ENCODE measurements around the gene ADAM12. TPM values are rescaled to one million over a fixed set of nuclear protein-coding genes. Genes with fewer than 3 reads are reported as not detected.

Gene ADAM12
- polyA plus RNA-seq, 1 of the 3 experiments (the other 2 are of a cell fraction), result 25.0 TPM

- Histone ChIP-seq H3K36me3 (replicated peaks in 1 of 2; ENCODE audit: control insufficient read depth in 1 of 2, insufficient read depth in 2 of 2, low read length in 1 of 2) (no peaks in the 10 kb centered on the region), H3K79me2 (ENCODE audit: insufficient read depth) (no peaks in the 10 kb centered on the region), H3K4me2 (no peak overlapping the region), H3K27ac (ENCODE audit: low read depth in 2 of 2, low read length in 1 of 2) (peak overlapping the region in 1 of 2 experiments; percentile 39; a peak in 1 of 4 replicates), H3K4me3 (ENCODE audit: low read depth in 2 of 2, low read length in 1 of 2) (no peak overlapping the region), H3K4me1 (ENCODE audit: control insufficient read depth in 1 of 2, insufficient read depth in 2 of 2, low read depth in 1 of 2, low read length in 1 of 2) (peaks cover 0 to 8% of the 10 kb centered on the region in 2 experiments; a peak in 2 of 4 replicates), H2AFZ (ENCODE audit: low read depth) (no peak overlapping the region), H3K27me3 (ENCODE audit: insufficient read depth) (no peaks in the 10 kb centered on the region), H3F3A (replicated peaks; ENCODE audit: insufficient read depth) (peaks cover 3% of the 10 kb centered on the region), H4K20me1 (ENCODE audit: insufficient read depth) (no peaks in the 10 kb centered on the region), H3K9me2 (no peaks in the 10 kb centered on the region), H3K9me3 (no peaks in the 10 kb centered on the region), H3K9ac (no peak overlapping the region)
- TF ChIP-seq NFIC (IDR thresholded peaks at IDR 0.05; ENCODE audit: borderline replicate concordance) (no peak), MXI1 (IDR thresholded peaks at IDR 0.05; ENCODE audit: low read depth, low read length) (no peak), EP300 (IDR thresholded peaks at IDR 0.05; ENCODE audit: borderline replicate concordance in 1 of 2, low read depth in 1 of 2, low read length in 1 of 2) (no peak)
- no peak for DNase-seq
- 91% methylated on average over 1 of the region's 1 CpG for WGBS (ENCODE audit: low lambda C conversion rate)
- ChIA-PET POLR2A (no interaction called here), CTCF (interaction anchor here (0.7 to 2.6 kb wide), 4 partner anchors 8 to 296 kb away, joined by 3 to 8 read pairs (median 4); no protein-coding TSS in a partner anchor)
Observed at GRCh38 chr10:126207851-126208250, 180.4 kb downstream of the ADAM12 start.

- POLR2A ChIA-PET, result no interaction called here
- Histone ChIP-seq H3K27ac (ENCODE audit: low read depth in 2 of 2, low read length in 1 of 2) (peak overlapping the region in 1 of 2 experiments; percentile 39; a peak in 1 of 4 replicates), H2AFZ (ENCODE audit: low read depth) (no peak overlapping the region), H3K27me3 (ENCODE audit: insufficient read depth) (no peaks in the 10 kb centered on the region), H3K36me3 (replicated peaks in 1 of 2; ENCODE audit: control insufficient read depth in 1 of 2, insufficient read depth in 2 of 2, low read length in 1 of 2) (no peaks in the 10 kb centered on the region), H4K20me1 (ENCODE audit: insufficient read depth) (no peaks in the 10 kb centered on the region), H3K79me2 (ENCODE audit: insufficient read depth) (no peaks in the 10 kb centered on the region), H3K9me3 (no peaks in the 10 kb centered on the region), H3K9me2 (no peaks in the 10 kb centered on the region), H3K4me2 (no peak overlapping the region), H3K4me3 (ENCODE audit: low read depth in 2 of 2, low read length in 1 of 2) (no peak overlapping the region), H3F3A (replicated peaks; ENCODE audit: insufficient read depth) (peaks cover 3% of the 10 kb centered on the region), H3K9ac (no peak overlapping the region), H3K4me1 (ENCODE audit: control insufficient read depth in 1 of 2, insufficient read depth in 2 of 2, low read depth in 1 of 2, low read length in 1 of 2) (peaks cover 0 to 8% of the 10 kb centered on the region in 2 experiments; a peak in 2 of 4 replicates)
- no peak for DNase-seq
- TF ChIP-seq RFX5 (IDR thresholded peaks at IDR 0.05; ENCODE audit: low read length) (no peak), PBX3 (IDR thresholded peaks at IDR 0.05) (0 out of 2 replicates have a peak, but pooled peaks have one; percentile 32), TCF12 (IDR thresholded peaks at IDR 0.05) (peak; percentile 19; the same call in 1 of the 2 replicates)
- WGBS (ENCODE audit: low lambda C conversion rate), result 70% methylated on average over 3 of the region's 3 CpGs
- CTCF ChIA-PET, result interaction anchor here (0.7 to 2.6 kb wide), 4 partner anchors 8 to 296 kb away, joined by 3 to 8 read pairs (median 4); no protein-coding TSS in a partner anchor
Observed at GRCh38 chr10:126207313-126207771, 180.9 kb downstream of the ADAM12 start.

DNA sequence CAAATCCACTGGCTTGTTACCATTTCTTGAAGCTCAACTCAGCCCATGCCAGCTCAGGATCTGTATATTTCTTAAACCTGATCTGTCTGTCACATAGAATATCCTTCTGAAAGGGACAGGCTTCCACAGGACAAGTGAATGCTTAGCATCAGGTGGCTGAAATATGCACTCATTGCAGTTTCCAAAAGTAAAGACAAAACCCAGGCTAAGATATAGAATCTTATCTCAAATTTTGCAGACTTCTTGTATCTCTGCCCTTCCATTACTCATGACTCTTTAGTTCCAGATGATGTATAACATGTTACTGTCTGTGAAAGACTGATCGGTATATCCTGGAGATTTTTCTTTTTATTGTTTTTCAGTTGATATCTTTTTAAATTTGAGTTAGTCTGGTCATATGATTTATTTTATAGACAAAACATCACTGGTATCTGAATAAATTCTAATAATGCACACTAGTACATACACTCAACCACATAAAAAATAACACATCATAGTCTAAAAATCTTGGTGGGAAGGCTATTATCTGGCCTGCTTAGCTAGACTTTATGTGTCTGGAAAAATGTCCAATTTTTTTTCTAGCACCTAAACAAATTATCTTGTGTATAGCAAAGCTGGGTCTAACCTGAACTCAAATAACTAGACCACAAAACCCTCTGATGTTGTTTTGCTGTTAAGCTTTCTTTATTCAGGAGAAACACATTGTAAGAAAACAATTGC is 182.6 kb downstream of the ADAM12 start:
- CTCF ChIA-PET, result no interaction called here
- DNase-seq, result no peak
- TF ChIP-seq POLR2AphosphoS5 (IDR thresholded peaks at IDR 0.05; ENCODE audit: low read depth, low read length), result no peak
- no peak for TF ChIP-seq YY1 (IDR thresholded peaks at IDR 0.05; ENCODE audit: low read depth)
- TF ChIP-seq EZH2phosphoT487 (IDR thresholded peaks at IDR 0.05; ENCODE audit: borderline replicate concordance, low read depth), result no peak
- no peak for TF ChIP-seq RFX5 (IDR thresholded peaks at IDR 0.05; ENCODE audit: low read length)
- TF ChIP-seq, protein P1, sequence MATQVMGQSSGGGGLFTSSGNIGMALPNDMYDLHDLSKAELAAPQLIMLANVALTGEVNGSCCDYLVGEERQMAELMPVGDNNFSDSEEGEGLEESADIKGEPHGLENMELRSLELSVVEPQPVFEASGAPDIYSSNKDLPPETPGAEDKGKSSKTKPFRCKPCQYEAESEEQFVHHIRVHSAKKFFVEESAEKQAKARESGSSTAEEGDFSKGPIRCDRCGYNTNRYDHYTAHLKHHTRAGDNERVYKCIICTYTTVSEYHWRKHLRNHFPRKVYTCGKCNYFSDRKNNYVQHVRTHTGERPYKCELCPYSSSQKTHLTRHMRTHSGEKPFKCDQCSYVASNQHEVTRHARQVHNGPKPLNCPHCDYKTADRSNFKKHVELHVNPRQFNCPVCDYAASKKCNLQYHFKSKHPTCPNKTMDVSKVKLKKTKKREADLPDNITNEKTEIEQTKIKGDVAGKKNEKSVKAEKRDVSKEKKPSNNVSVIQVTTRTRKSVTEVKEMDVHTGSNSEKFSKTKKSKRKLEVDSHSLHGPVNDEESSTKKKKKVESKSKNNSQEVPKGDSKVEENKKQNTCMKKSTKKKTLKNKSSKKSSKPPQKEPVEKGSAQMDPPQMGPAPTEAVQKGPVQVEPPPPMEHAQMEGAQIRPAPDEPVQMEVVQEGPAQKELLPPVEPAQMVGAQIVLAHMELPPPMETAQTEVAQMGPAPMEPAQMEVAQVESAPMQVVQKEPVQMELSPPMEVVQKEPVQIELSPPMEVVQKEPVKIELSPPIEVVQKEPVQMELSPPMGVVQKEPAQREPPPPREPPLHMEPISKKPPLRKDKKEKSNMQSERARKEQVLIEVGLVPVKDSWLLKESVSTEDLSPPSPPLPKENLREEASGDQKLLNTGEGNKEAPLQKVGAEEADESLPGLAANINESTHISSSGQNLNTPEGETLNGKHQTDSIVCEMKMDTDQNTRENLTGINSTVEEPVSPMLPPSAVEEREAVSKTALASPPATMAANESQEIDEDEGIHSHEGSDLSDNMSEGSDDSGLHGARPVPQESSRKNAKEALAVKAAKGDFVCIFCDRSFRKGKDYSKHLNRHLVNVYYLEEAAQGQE (IDR thresholded peaks at IDR 0.05; ENCODE audit: low read depth, low read length), result no peak
- no peak for TF ChIP-seq GATA2 (CRISPR knock-in tag; IDR thresholded peaks at IDR 0.05)
- TF ChIP-seq ZBTB33 (IDR thresholded peaks at IDR 0.05; ENCODE audit: borderline replicate concordance, low read depth), result no peak
- TF ChIP-seq TEAD4 (IDR thresholded peaks at IDR 0.05; ENCODE audit: borderline replicate concordance, insufficient read depth), result no peak
- TF ChIP-seq ELF1 (IDR thresholded peaks at IDR 0.05), result no peak

More for the DNA sequence above, 182.6 kb downstream of the ADAM12 start:
- WGBS (ENCODE audit: low lambda C conversion rate), result 90% methylated on average over 1 of the region's 1 CpG
- Histone ChIP-seq H2AFZ (ENCODE audit: low read depth) (no peak overlapping the region), H3K9me2 (no peaks in the 10 kb centered on the region), H3K79me2 (ENCODE audit: insufficient read depth) (no peaks in the 10 kb centered on the region), H3K27ac (ENCODE audit: low read depth in 2 of 2, low read length in 1 of 2) (no peak overlapping the region), H3K27me3 (ENCODE audit: insufficient read depth) (no peaks in the 10 kb centered on the region), H3K9me3 (no peaks in the 10 kb centered on the region), H3K9ac (no peak overlapping the region), H3F3A (replicated peaks; ENCODE audit: insufficient read depth) (peaks cover 3% of the 10 kb centered on the region), H3K4me3 (ENCODE audit: low read depth in 2 of 2, low read length in 1 of 2) (no peak overlapping the region), H3K4me1 (ENCODE audit: control insufficient read depth in 1 of 2, insufficient read depth in 2 of 2, low read depth in 1 of 2, low read length in 1 of 2) (peaks cover 0 to 8% of the 10 kb centered on the region in 2 experiments; a peak in 2 of 4 replicates), H3K4me2 (no peak overlapping the region), H3K36me3 (replicated peaks in 1 of 2; ENCODE audit: control insufficient read depth in 1 of 2, insufficient read depth in 2 of 2, low read length in 1 of 2) (no peaks in the 10 kb centered on the region), H4K20me1 (ENCODE audit: insufficient read depth) (no peaks in the 10 kb centered on the region)
- POLR2A ChIA-PET, result no interaction called here

Data from SK-N-SH (cell line).